Endometrium (tissue), 2 donors: ENCODE data around the gene LCK.
"Not testable (repeated sequence)": the region's sequence is repeated elsewhere in the genome, so short reads cannot be mapped to it uniquely, and the experiment has no call there.

ENCODE experiments used
- FAIRE-seq: peaks from 2 replicates; lab custom pipeline; 2012; peaks lifted over from hg19 to GRCh38; lab: Jason Lieb, UNC
- donor health status: control.
- donor health status: control.

The LCK gene

DNA sequence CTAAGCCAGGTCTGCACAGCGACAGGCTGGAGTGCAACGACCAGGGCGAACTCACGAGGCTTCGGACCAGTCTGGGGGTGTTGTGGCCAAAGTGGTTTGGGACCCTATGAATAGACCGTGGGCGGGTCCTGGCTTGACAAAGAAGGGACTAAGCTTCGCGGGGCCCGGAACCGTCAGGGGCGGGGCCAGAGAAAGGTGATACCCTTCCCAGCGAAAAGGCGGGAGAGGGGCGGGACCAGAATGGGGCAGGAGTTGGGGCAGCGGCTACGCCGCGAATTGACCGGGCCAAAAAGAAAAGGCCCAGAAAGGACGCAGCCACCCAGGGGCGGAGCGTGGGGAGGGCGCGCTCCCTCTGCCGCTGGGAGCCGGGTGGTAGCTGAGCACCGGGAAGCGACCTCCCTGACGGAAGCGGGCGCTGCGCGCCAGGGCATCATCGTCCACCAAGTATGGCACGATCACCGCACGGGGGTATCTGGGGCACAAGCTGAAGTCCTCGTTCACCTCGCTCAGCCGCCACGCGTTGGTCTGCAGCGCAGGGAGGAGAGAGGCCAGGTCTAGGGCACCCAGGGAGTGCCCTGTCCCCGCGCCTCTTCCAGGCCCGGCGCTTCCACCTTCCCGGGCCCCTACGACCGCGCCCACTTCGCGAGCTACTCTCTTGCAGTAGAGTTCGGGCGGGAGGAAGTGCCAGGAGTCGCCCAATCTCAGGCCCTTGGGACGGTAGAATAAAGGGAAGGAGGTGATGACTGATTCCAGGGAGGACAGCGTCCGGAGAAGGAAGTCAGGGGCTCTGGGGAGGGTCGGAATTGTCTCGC is 10.7 kb upstream of the LCK start:
- no peak for FAIRE-seq

DNA sequence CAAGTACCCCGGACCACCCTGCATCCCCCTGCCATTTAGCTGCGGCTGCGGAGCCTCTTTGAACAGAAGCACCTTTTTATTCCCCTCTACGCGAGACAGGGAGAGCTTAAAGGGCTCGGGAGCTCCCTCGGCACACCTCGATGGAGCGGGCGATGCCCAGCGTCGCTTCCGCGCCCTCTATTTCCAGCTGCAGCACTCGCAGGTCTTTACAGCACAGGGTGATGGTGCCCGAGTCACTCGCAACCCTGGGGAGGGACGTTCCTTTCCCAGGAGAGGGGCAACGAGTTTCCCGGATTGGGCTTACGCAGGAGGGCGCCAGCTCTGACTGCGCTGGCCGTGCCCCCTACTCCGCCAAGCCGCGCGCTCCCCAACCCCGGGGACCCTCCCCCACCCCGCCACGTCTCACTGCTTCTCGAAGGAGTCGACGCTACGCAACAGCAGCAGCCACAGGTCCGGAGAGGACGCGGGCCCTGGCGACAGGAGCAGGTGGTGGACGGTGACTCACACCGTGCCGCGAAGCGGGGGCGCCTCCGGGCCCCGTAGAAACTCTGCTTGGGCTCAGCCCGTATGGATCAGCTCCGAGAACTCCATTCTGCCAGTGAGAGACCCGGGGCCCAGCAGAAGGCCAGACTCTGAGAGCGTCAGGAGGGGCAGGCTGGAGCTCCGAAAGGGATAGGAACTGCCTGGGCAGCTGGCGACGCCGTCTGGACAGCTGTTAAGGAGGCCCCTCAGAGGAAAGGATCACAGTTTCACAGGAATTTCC is 9.9 kb upstream of the LCK start:
- no peak for FAIRE-seq

DNA sequence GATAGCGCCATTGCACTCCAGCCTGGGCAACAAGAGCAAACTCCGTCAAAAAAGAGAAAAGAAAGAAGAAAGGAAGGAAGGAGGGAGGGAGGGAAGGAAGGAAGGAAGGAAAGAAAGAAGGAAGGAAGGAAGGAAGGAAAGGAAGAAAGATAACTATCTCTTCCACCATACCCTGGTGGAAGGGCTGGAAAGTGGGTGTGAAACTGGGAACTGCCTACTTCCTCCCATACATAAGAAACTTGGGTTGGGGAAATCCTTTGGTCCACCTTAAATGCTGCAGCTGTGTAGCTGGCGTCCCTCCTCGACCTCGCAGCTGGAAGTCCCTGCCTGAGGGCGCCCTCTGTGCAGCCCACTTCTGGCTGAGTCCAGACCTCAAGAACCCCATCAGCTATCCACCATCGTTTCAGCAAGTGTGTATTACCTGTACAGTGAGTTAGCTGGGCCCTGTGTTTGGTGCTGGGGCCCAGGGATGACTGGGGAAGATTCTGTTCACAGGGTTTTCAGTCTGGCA is 8.7 kb upstream of the LCK start:
- FAIRE-seq = no peak

DNA sequence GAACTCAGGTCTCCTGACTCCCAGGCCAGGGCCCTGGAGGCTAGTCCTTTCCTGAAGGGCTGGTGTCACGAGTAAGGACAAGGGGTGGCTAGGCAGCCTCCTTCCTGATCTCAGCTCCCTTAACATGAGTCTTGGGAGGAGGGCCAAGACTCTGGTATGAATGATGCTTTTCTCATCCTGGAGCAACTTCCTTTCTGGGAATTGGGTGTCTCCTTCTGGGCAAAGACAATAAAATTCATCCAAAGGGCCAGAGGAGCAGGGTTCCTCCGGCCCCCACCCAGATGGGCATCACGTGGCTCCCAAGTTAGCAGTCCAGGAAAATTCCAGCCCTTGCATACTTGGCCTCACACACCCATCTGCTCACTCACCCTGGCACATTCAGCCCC is 4.2 kb upstream of the LCK start, which contains the start of gene FAM167B:
Gene FAM167B, plus strand, starts transcription at position 335 of the 386 bp plus-strand sequence. CDS start 200 bp downstream, outside the sequence.
- no peak for FAIRE-seq

DNA sequence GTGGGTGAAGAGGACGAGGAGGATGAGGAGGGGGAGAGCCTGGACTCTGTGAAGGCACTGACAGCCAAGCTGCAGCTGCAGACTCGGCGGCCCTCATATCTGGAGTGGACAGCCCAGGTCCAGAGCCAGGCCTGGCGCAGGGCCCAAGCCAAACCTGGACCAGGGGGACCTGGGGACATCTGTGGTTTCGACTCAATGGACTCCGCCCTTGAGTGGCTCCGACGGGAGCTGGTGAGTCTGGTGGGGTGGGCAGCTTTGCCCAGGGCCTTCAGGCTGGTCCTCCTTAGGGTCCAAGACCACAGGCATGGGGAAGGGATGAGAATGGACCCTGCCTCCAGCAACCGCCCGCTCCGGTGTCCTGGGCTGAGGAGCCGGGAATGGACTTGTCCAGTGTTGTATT is 3.6 kb upstream of the LCK start:
- no peak for FAIRE-seq

DNA sequence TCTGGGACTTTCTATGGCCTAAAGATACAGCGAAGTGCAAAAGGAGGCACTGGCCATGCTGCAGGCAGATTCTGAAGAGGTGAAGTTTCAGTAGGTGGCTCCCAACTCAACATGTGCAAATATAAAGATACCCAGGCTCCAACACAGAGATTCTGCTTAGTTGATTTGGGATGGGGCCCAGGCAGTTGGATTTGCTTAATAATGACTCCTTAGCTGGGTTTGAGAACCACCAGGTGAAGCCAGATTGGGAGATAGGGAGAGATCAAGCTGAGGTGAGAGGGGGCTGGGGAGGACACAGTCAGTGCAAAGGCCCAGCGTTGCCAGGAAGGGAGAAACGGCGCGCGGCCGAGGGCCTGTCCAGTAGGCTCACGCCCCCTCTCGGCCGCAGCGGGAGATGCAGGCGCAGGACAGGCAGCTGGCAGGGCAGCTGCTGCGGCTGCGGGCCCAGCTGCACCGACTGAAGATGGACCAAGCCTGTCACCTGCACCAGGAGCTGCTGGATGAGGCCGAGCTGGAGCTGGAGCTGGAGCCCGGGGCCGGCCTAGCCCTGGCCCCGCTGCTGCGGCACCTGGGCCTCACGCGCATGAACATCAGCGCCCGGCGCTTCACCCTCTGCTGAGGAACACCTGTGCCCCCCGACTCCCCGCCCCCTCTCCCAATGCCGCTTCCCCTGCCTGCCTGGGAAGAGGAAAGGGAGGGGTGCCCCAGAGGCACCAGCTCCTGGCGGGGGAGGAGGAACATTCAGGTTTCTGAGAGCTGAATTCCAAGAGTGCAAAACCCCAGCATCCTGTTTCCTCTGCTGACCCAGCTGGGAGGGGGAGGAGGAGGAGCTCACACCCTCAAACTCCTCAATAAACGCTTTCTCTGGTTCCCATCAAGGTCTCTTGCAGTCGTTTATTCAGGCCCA is 2.8 kb upstream of the LCK start:
- FAIRE-seq = no peak

DNA sequence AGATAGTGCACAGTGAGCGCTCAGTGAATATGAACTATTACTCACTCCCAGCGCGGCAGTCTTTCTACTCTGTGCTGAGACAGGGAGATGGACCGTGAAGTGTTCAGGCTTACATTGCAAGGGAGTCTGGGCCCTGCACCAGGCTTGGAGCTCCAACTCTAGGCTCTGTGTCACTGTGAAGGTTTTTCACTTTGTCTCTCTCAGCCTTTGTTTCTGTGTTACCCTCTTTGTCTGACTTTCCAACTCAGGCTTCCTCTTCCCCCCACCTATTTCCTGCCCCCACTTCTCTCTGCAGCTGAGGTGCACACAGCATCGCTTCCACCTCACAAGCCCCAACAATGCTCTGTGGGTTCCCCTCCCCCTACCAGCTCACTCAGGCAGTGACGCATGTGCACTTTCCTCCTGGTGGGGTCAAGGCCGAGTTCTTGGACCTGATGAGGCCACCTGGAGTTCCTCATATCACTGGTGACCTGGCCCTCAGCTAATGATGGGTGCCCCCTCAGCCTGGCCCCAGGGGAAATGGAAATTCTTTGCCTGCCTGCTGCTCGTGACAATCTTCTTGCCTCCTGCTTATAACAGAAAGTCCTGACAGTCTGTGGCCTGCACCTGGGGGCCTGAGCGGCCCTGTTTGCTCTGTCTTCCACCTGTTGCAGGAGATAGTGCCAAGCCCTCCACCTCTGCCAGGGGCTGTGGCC is 1.1 kb upstream of the LCK start:
- no peak for FAIRE-seq

DNA sequence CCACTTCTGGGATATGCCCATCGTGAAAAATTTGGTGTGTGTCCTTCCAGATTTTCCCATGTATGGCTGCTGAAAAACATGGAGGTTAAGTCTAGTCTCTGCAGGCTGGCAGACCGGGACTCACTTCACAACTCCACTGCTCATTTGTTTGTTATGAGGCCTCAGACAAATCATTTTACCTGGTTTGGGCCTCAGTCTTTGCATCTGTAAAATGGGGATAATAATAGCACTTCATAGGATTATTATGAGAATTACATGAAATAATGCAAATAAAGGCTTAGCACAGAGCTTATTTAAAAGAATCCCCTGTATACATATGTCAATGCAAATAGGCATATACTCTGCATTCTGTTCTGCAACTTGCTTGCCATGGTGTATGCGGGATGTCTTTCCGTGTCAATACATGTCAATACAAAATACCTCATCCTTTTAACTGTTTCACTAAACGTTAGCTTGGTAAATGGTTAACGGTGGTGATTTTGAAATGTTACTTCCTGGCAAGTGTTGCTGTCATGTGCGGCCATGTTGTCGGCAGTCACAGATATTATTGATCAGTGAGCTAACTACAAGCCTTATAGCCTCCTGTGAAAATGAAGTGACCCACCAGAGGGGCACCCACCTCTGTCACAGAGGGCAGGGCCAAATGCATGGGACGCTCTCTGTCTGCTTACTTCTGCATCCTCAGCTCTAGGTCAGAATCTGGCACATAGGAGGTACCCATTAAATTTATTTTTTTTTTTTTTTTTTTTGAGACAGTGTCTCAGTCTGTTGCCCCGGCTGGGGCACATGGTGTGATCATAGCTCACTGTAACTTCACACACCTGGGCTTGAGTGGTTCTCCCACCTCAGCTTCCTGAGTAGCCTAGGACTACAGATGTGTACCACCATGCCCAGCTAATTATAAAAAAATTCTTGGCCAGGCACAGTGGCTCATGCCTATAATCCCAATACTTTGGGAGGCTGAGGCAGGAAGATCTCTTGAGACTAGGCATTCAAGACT is 4.3 kb downstream of the LCK start:
- FAIRE-seq = no peak

DNA sequence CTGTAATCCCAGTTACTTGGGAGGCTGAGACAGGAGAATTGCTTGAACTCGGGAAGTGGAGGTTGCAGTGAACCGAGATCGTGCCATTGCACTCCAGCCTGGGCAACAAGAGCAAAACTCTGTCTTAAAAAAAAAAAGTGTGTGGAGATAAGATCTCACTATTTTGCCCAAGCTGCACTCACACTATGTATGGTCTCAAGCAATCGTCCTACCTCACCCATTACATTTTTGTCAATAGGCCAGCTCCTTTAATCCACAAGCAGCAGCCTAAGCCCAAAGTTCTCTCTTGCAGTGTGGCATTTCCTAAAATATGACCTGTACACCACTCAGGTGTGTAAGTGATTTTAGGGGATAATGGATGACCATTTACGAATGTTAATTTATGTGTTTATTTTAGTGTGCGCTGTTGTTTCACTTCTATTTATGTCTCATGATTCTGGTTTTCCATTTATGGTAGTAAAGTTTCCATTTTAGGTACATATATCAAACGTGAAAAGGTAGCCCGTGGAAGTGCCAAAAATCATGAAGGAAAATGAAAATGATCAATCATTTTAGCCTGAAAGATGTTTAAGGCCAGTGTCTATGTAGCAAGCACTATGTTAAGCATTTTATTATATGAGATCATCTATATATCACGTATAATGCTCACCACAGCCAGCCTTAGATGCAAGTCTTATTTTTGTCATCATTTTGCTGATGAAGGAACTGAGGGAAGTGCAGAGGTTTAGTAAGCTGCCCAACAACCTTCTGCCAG is 5.6 kb downstream of the LCK start:
- FAIRE-seq = no peak

DNA sequence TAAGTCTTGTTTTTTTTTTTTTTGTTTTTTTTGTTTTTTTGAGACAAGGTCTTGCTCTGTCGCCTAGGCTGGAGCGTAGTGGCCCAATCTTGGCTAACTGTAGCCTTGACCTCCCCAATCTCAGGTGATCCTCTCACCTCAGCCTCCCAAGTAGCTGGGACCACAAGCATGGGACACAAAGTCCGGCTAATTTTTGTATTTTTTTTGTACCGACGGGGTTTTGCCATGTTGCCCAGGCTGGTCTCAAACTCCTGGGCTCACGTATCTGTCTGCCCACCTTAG is 6.1 kb downstream of the LCK start:
- no peak for FAIRE-seq

DNA sequence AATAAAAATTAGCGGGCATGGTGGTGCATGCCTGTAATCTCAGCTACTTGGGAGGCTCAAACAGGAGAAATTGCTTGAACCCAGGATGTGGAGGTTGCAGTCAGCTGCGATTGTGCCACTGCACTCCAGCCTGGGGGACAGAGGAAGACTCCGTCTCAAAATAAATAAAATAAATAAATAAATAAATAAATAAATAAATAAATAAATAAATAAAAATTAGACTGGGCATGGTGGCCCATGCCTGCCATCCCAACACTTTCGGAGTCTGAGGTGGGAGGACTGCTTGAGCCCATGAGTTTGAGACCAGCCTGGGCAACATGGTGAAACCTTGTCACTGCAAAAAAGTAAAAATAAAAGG is 12.2 kb downstream of the LCK start:
- not testable (repeated sequence) for FAIRE-seq

DNA sequence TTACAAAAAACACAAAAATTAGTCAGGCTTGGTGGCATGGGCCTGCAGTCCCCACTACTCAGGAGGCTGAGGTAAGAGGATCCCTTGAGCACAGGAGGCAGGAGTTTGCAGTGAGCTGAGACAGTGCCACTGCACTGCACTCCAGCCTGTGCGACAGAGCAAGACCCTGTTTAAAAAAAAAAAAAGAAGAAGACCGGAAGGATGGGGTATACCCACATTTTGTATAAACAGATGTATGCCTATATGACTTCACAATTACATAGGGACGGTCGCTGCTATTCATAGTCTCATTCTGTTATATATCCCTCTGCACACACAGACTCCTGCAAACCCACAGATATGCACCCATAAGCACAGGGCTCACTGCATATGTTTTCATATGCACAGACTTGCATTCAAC is 12.7 kb downstream of the LCK start:
- no peak for FAIRE-seq

DNA sequence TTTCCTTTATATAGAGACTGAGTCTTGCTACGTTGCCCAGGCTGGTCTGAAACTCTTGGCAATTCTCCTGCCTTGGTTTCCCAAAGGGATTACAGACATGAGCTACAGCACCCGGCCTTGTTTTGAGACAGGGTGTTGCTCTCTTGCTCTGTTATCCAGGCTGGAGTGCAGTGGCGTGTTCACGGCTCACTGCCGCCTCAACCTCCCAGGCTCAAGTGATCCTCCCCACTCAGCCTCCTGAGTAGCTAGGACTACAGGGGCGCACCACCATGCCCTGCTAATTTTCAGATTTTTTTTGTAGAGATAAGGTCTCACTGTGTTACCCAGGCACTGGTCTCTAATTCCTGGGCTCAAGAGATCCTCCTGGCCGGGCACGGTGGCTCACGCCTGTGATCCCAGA is 14.8 kb downstream of the LCK start:
- no peak for FAIRE-seq

DNA sequence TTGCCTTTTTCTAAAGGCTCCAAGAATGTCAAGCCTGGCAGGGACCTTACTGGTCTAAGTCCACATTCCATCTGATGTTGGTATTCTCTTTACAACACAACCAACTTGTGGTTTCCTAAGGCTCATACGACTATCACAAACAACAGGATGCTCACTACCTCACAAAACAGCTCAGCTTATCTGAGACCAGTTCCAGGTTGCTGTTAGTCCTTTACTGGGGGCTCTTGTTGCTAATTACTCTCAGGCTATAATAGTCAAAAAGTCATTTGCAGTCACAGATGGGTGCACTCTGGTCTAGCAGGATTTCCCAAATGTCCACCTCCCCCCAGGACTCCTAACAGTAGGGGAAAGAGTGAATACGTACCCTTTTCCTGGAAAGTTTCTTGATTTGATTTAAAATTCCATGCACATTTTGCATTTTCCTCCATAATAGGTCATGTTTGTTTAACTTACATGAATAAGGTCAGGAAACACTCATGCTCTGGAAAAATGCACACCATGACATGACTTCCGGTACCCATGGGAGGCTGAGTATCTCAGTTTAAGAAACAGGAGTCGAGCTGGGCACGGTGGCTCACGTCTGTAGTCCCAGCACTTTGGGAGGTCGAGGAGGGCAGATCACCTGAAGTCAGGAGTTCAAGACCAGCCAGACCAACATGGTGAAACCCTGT is 16.0 kb downstream of the LCK start:
- FAIRE-seq = no peak

DNA sequence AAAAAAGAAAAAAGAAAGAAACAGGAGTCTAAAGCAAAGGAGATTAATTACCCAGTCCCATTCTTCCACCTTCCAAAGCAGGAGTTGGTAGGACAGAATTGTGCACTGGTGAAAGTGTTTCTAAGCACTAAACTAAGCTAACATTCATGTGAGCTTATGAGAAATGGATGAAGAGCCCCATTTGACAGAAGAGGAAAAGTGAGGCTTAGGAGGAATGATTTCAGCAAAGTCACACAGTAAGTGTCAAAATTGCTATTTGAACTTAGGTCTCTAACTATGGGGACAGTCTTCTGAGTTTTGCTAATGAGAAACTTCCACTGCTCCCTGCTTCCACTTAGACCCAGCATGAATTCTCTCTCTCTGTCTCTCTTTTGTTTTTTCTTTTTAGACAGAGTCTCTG is 18.7 kb downstream of the LCK start:
- FAIRE-seq = no peak

DNA sequence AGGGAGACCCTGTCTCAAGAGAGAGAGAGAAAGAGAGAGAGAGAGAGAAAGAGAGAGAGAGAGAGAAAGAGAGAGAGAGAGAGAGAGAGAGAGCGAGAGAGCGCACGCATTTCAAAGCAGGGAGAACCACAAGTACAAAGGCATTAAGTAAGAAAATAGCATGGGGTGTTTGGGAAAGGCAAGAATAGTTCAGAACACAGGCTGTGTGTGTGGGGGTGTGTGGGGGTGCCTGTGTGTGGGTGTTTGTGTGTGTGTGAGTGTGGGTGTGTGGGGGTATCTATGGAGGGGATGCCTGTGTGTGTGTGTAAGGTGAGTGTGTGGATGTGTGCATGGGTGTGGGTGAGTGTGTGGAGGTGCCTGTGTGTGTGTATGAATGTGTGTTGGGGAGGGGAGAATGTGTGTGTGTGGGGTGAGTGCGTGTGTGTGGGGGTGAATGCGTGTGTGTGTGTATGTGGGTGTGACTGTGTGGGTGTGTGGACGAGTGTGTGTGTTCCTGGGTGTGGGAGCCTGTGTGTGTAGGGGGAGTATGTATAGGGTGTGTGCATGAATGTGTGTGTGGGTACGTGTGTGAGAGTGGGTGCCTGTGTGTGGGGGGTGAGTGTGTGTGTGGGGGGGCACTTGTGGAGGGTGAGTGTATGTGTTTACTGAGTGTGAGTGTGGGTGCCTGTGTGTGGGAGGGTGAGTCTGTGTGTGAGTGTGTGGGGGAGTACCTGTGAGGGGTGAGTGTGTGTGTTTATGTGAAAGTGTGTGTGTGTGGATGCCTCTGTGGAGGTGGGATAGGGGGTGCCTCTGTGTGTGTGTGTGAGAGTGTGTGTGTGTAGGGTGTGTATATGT is 21.7 kb downstream of the LCK start:
- FAIRE-seq = no peak

DNA sequence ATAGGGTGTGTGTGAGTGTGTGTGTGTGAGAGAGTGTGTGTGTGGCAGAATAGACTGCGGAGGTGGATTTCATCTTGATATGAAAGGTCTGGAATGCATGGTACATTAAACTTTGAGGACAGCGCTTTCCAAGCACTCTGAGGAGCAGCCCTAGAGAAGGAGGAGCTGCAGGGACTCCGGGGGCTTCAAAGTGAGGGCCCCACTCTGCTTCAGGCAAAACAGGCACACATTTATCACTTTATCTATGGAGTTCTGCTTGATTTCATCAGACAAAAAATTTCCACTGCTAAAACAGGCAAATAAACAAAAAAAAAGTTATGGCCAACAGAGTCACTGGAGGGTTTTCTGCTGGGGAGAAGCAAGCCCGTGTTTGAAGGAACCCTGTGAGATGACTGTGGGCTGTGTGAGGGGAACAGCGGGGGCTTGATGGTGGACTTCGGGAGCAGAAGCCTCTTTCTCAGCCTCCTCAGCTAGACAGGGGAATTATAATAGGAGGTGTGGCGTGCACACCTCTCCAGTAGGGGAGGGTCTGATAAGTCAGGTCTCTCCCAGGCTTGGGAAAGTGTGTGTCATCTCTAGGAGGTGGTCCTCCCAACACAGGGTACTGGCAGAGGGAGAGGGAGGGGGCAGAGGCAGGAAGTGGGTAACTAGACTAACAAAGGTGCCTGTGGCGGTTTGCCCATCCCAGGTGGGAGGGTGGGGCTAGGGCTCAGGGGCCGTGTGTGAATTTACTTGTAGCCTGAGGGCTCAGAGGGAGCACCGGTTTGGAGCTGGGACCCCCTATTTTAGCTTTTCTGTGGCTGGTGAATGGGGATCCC is 22.5 kb downstream of the LCK start:
- FAIRE-seq = no peak
